Subcutaneous adipose tissue (tissue), 4 donors: Measurements from ENCODE around the gene PRR4. TPM values are rescaled to one million over a fixed set of nuclear protein-coding genes. Genes with fewer than 3 reads are reported as not detected.

Source experiments
- total RNA-seq, 4 donors: library from RNA; depleted of rRNA; stranded (reverse); fragments of >200 nt; gene quantifications; one replicate each; pipeline ENCODE4 v1.1.0, GENCODE V29; 2016
- TF ChIP-seq, protein P1 (sequence below): fragments of 450-650 bp; IDR thresholded peaks from one replicate; pipeline ENCODE4 v1.5.1; 2016; ENCODE audit warnings: low read depth, mild to moderate bottlenecking, control low read depth, antibody characterized with exemption, moderate library complexity

PRR4 gene
- total RNA-seq, 4 donors from 2014 or later: 2.4 to 6.5 (median 3.8) TPM; not detected in 1

DNA sequence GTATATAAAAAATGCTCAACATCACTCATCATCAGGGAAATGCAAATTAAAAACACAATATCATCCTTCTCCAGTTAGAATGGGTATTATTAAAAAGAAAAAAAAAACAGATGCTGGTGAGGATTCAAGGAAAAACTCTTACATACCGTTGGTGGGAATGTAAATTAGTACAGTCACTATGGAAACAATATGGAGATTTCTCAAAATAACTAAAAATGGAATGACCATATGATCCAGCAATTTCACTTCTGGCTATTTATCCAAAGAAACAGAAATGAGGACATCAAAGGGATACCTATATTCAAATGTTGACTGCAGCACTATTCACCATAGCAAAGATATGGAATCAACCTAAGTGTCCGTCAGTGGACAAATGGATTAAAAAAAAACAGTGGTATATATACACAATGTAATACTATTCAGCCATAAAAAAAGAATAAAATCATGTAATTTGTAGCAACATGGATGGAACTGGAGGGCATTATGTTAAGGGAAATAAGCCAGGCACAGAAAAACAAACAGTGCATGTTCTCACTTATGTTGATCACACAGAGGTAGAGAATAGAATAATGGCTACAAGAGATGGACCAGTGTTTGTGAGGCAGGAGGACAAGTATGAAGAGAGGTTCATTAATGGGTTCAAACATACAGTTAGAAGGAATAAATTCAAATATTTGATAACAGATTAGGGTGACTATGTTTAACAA, 14.4 kb upstream of the PRR4 start:
- TF ChIP-seq, protein P1, sequence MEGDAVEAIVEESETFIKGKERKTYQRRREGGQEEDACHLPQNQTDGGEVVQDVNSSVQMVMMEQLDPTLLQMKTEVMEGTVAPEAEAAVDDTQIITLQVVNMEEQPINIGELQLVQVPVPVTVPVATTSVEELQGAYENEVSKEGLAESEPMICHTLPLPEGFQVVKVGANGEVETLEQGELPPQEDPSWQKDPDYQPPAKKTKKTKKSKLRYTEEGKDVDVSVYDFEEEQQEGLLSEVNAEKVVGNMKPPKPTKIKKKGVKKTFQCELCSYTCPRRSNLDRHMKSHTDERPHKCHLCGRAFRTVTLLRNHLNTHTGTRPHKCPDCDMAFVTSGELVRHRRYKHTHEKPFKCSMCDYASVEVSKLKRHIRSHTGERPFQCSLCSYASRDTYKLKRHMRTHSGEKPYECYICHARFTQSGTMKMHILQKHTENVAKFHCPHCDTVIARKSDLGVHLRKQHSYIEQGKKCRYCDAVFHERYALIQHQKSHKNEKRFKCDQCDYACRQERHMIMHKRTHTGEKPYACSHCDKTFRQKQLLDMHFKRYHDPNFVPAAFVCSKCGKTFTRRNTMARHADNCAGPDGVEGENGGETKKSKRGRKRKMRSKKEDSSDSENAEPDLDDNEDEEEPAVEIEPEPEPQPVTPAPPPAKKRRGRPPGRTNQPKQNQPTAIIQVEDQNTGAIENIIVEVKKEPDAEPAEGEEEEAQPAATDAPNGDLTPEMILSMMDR: no peak

DNA sequence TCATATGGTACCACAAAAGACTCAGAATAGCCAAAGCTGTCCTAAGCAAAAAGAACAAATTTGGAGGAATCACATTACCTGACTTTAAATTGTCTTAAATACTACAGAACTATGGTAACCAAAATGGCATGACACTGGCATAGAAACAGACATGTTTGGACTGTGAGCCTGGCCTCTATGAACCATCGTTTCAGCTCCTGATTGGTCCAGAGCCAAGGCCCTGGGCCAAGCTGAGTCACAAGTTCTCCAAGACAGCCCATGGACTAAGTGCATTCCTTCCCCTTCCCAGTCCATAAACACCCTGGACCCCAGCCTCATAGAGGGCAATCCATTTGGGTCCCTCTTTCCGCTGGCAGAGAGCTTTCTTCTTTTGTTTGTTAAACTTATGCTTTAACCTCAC, 12.1 kb upstream of the PRR4 start:
- TF ChIP-seq, protein P1: no peak

DNA sequence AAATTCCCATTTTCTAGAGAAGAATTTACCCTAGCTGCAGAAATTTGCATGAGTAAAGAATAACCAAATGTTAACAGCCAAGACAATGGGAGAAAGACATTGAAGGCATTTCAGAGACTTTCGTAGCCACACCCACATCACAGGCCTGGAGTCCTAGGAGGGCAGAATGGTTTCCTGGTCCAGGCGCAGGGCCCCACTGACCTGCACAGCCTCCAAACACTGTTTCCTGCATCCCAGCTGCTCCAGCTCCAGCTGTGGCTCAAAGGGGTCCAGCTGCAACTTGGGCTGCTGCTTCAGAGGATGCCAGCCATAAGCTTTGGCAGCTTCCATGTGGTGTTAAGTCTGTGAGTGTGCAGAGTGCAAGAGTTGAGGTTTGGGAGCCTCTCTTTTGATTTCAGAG, 6.5 kb upstream of the PRR4 start:
- TF ChIP-seq, protein P1: no peak

DNA sequence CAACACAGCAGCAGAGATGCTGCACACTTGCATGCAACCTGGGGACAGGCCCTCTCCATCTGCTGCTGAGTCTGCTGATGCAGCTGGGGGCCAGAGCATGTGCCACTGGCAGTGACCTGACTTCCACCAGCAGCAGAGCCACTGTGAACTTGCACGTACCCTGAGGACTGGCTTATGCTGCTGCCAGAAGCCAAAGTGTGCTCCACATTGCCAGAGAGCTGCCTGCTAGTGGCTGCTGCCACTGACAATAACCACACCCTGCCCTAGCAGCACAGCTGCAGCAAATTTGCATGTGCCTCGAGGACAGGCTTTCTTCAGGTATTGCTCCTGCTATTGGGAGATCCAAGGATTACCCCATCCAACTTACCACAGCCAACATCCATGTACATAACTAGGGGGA, 4.5 kb upstream of the PRR4 start:
- TF ChIP-seq, protein P1: no peak

DNA sequence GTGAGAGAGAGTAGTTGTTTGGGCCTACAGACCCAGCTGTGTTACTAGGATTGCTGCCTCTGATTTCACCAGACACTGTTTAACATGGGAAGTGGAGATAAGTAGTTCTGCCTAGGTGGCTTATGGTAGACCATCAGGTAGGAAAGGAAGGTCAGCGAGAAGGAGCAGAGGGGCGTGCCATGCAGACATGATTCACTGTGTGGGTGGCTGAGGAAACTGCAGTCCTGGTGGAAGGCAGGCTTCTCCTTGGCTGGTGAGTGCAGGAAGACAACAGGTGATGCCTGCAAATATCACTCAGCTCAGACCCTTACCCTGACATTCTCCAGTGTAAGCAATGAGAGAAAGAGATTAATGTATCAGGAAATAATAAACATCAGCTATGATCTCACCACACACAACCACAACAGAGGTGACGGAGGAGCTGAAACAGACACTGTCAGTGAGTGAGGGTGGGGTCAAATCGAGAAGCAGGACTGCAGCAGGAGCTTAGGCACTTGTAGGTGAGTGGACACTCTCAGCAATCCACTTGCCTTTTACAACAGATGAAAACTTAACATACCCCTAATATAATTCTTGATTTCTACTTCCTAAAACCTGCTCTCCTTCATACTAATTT, 2.1 kb upstream of the PRR4 start:
- TF ChIP-seq, protein P1: no peak

DNA sequence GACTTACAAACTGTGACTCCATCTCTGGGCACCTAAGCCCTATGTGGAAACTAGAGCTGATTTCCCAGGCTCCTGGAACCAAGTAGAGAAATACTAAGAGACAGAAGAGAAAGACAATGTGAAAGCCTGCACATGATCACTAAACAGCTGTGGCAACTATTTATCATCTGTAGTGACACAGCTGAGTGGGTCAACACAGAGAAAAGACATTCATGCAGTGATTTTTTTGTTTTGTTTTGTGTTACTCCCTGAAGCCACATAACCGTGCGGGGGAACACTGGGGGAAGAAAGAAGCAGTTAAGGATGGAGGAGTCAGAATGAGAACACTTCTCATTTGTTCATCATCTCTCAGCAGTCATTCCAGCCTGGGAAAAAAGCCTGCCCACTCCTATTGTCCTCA, 1.5 kb downstream of the PRR4 start:
- TF ChIP-seq, protein P1: no peak

DNA sequence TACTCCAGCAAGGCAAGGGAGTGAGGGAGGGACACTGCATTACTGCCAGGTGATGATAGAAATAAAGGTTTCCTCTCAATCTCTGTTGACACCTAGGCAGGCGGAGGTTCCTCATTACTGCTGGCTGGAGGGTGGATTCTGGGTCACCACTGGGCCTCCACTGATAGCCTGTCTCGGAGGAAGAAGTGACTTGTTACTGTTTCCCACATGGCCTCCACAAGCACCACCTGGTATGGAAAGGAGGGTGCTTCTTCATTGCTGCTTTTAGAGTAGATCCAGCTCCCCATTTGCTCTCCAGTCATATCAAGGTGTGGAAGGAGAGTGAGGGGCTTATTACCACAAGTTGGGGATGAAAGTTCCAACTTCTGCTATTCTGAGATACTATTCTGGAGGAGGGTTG, 6.4 kb downstream of the PRR4 start:
- TF ChIP-seq, protein P1: no peak
